Measurements from ENCODE around the gene PRPF4.
"Not testable (repeated sequence)": the region's sequence is repeated elsewhere in the genome, so short reads cannot be mapped to it uniquely, and the experiment has no call there.

Gene PRPF4

GRCh38 chr9:113275157-113276131 is at the start of gene PRPF4, which contains the start of gene CDC26:
PRPF4 (plus strand) TSS chr9:113275658; CDS start chr9:113275744, 86 bp downstream.
CDC26 (minus strand) TSS chr9:113275572; CDS start chr9:113272507, 3,065 bp downstream.
- DNase-seq (ENCODE audit: low spot score), result peak; percentile 97

- no peak for DNase-seq (ENCODE audit: low spot score)
These were observed 48.0 kb upstream of the PRPF4 start for GRCh38 chr9:113227436-113227835.

GRCh38 chr9:113228130-113228665 is 47.3 kb upstream of the PRPF4 start:
- DNase-seq (ENCODE audit: low spot score), result no peak

- peak; percentile 37 for DNase-seq (ENCODE audit: low spot score)
These were observed 43.8 kb upstream of the PRPF4 start for GRCh38 chr9:113231701-113232100.

- DNase-seq (ENCODE audit: low spot score), result not testable (repeated sequence)
These were observed 39.7 kb upstream of the PRPF4 start for GRCh38 chr9:113235701-113236255.

- DNase-seq (ENCODE audit: low spot score), result no peak
These were observed 38.4 kb upstream of the PRPF4 start for GRCh38 chr9:113237026-113237425.

GRCh38 chr9:113238202-113238858 is 37.1 kb upstream of the PRPF4 start:
- DNase-seq (ENCODE audit: low spot score), result no peak

GRCh38 chr9:113238859-113239232 is 36.6 kb upstream of the PRPF4 start:
- DNase-seq (ENCODE audit: low spot score), result no peak

GRCh38 chr9:113241161-113241560 is 34.3 kb upstream of the PRPF4 start:
- no peak for DNase-seq (ENCODE audit: low spot score)

GRCh38 chr9:113244556-113244955 is 30.9 kb upstream of the PRPF4 start:
- DNase-seq (ENCODE audit: low spot score), result no peak

- no peak for DNase-seq (ENCODE audit: low spot score)
These were observed 29.6 kb upstream of the PRPF4 start for GRCh38 chr9:113245894-113246293.

GRCh38 chr9:113246928-113247327 is 28.5 kb upstream of the PRPF4 start:
- no peak for DNase-seq (ENCODE audit: low spot score)

- no peak for DNase-seq (ENCODE audit: low spot score)
These were observed 27.8 kb upstream of the PRPF4 start for GRCh38 chr9:113247640-113248039.

GRCh38 chr9:113249661-113250060 is 25.8 kb upstream of the PRPF4 start:
- not testable (repeated sequence) for DNase-seq (ENCODE audit: low spot score)

- no peak for DNase-seq (ENCODE audit: low spot score)
These were observed 24.7 kb upstream of the PRPF4 start for GRCh38 chr9:113250807-113251206.

GRCh38 chr9:113254991-113255390 is 20.5 kb upstream of the PRPF4 start:
- no peak for DNase-seq (ENCODE audit: low spot score)

- no peak for DNase-seq (ENCODE audit: low spot score)
These were observed 20.0 kb upstream of the PRPF4 start for GRCh38 chr9:113255438-113255837.

GRCh38 chr9:113257863-113258262 is 17.6 kb upstream of the PRPF4 start:
- DNase-seq (ENCODE audit: low spot score), result no peak

- DNase-seq (ENCODE audit: low spot score), result no peak
These were observed 17.2 kb upstream of the PRPF4 start for GRCh38 chr9:113258282-113258681.

- no peak for DNase-seq (ENCODE audit: low spot score)
These were observed 13.4 kb upstream of the PRPF4 start for GRCh38 chr9:113261917-113262671.

- no peak for DNase-seq (ENCODE audit: low spot score)
These were observed 9.3 kb upstream of the PRPF4 start for GRCh38 chr9:113266174-113266573.
